GM23338 (cell line): ENCODE measurements around the gene BBOX1. TPM values are rescaled to one million over a fixed set of nuclear protein-coding genes. Genes with fewer than 3 reads are reported as not detected.

Experiments used
- ATAC-seq: fragments of 200-7000 bp; cut with Tn5 transposase; 3 replicates; pipeline ENCODE4 v1.9.1; 2020
- DNase-seq: peaks from one replicate; pipeline ENCODE4 v3.0.0-alpha.2; 2015; ENCODE audit warnings: low spot score
- H2AFZ ChIP-seq: fragments of 200-600 bp; sonication (generic); 2 replicates; pipeline ENCODE4 v1.8.0; 2016; ENCODE audit warnings: antibody characterized with exemption, mild to moderate bottlenecking, moderate library complexity
- H3F3A ChIP-seq: fragments of 200-600 bp; sonication (generic); replicated peaks from 2 replicates; pipeline ENCODE4 v1.8.0; 2017; ENCODE audit warnings: antibody characterized with exemption, mixed run types, low read depth
- H3K27ac ChIP-seq: fragments of 200-600 bp; sonication (generic); 2 replicates; pipeline ENCODE4 v1.6.1; 2016; ENCODE audit warnings: low read depth
- H3K27me3 ChIP-seq: fragments of 200-600 bp; sonication (generic); 2 replicates; pipeline ENCODE4 v1.8.0; 2016; ENCODE audit warnings: mild to moderate bottlenecking, mixed run types, moderate library complexity; ENCODE audit not compliant: insufficient read depth
- H3K36me3 ChIP-seq: fragments of 200-600 bp; sonication (generic); 2 replicates; pipeline ENCODE4 v1.8.0; 2016; ENCODE audit warnings: mild to moderate bottlenecking; ENCODE audit not compliant: insufficient read depth
- H3K4me1 ChIP-seq: fragments of 200-600 bp; sonication (generic); 2 replicates; pipeline ENCODE4 v1.8.0; 2016; ENCODE audit warnings: mild to moderate bottlenecking, moderate library complexity; ENCODE audit not compliant: insufficient read depth
- H3K4me2 ChIP-seq: fragments of 200-600 bp; sonication (generic); 2 replicates; pipeline ENCODE4 v1.7.1; 2017; ENCODE audit warnings: mixed run types
- H3K4me3 ChIP-seq: fragments of 200-600 bp; sonication (generic); 2 replicates; pipeline ENCODE4 v1.6.1; 2016; ENCODE audit warnings: mixed run types
- H3K79me2 ChIP-seq: fragments of 200-600 bp; sonication (generic); replicated peaks from 2 replicates; pipeline ENCODE4 v1.8.0; 2017; ENCODE audit warnings: mild to moderate bottlenecking; ENCODE audit not compliant: insufficient read depth
- H3K9me2 ChIP-seq: fragments of 200-600 bp; sonication (generic); 2 replicates; pipeline ENCODE4 v1.8.0; 2017; ENCODE audit not compliant: insufficient read depth
- H4K20me1 ChIP-seq: fragments of 200-600 bp; sonication (generic); replicated peaks from 2 replicates; pipeline ENCODE4 v1.8.0; 2017; ENCODE audit warnings: mild to moderate bottlenecking; ENCODE audit not compliant: insufficient read depth
- H3K27ac Mint-ChIP-seq: 2 replicates; pipeline ENCODE4 v1.8.0; 2020; ENCODE audit warnings: inconsistent platforms, mild to moderate bottlenecking, moderate library complexity, mixed read lengths
- H3K27me3 Mint-ChIP-seq: 3 replicates; pipeline ENCODE4 v1.8.0; 2022; ENCODE audit warnings: low read depth, mild to moderate bottlenecking, moderate library complexity, mixed read lengths, inconsistent platforms; ENCODE audit not compliant: insufficient read depth, poor library complexity
- H3K36me3 Mint-ChIP-seq: 3 replicates; pipeline ENCODE4 v1.8.0; 2021; ENCODE audit warnings: low read depth, mild to moderate bottlenecking, inconsistent platforms, moderate library complexity, mixed read lengths
- H3K4me1 Mint-ChIP-seq: 3 replicates; pipeline ENCODE4 v1.8.0; 2020; ENCODE audit warnings: mild to moderate bottlenecking, inconsistent platforms, mixed read lengths
- H3K4me3 Mint-ChIP-seq: 3 replicates; pipeline ENCODE4 v1.8.0; 2021; ENCODE audit warnings: moderate library complexity, mild to moderate bottlenecking, inconsistent platforms, mixed read lengths
- H3K9me3 Mint-ChIP-seq: 3 replicates; pipeline ENCODE4 v1.8.0; 2020; ENCODE audit warnings: moderate library complexity, mild to moderate bottlenecking, inconsistent platforms, mixed read lengths
- CTCF ChIP-seq, 2 experiments: fragments of 200-600 bp in 1 of 2; sonication (generic) in 1 of 2; conservative IDR thresholded peaks; 2 replicates each; pipeline versions ENCODE4 v1.5.1 to v1.6.1; 2016 to 2017; ENCODE audit warnings: antibody characterized with exemption in 2 of 2, low read depth in 2 of 2, mild to moderate bottlenecking in 2 of 2, moderate library complexity in 1 of 2
- ETS1 ChIP-seq: IDR thresholded peaks from 2 replicates; pipeline ENCODE4 v1.6.1; 2016; ENCODE audit warnings: antibody characterized with exemption
- EZH2 ChIP-seq: fragments of 200-600 bp; sonication (generic); IDR thresholded peaks from one replicate; pipeline ENCODE4 v1.8.0; 2017; ENCODE audit warnings: antibody characterized with exemption, mild to moderate bottlenecking, low read depth; ENCODE audit not compliant: unreplicated experiment
- JUNB ChIP-seq: IDR thresholded peaks from one replicate; pipeline ENCODE4 v1.6.1; 2016; ENCODE audit warnings: antibody characterized with exemption; ENCODE audit not compliant: unreplicated experiment
- POLR2AphosphoS5 ChIP-seq: IDR thresholded peaks from 2 replicates; pipeline ENCODE4 v1.6.1; 2016; ENCODE audit warnings: antibody characterized with exemption, low read depth
- REST ChIP-seq: IDR thresholded peaks from one replicate; pipeline ENCODE4 v1.6.1; 2018; ENCODE audit warnings: antibody characterized with exemption; ENCODE audit not compliant: unreplicated experiment
- STAT1 ChIP-seq: IDR thresholded peaks from one replicate; pipeline ENCODE4 v1.6.1; 2016; ENCODE audit warnings: antibody characterized with exemption; ENCODE audit not compliant: unreplicated experiment
- ZNF114 ChIP-seq: fragments of 250-450 bp; sonication (Bioruptor Pico); IDR thresholded peaks from 2 replicates; pipeline ENCODE4 v1.5.0; 2020; ENCODE audit warnings: mild to moderate bottlenecking, moderate library complexity
- ZNF462 ChIP-seq: fragments of 250-450 bp; sonication (Bioruptor Pico); IDR thresholded peaks from 2 replicates; pipeline ENCODE4 v1.5.0; 2020; ENCODE audit warnings: mild to moderate bottlenecking, moderate library complexity
- polyA plus RNA-seq: library from polyadenylated mRNA; unstranded; fragments of >200 nt; fragmentation: Nextera tagmentation; extraction: Ambion mirVana; gene quantifications from 2 replicates; pipeline ENCODE4 v1.2.1, GENCODE V29; 2016
- total RNA-seq: library from RNA; depleted of rRNA; stranded (reverse); fragments of >200 nt; shearing (Covaris generic); gene quantifications from 2 replicates; pipeline ENCODE4 v1.2.3, GENCODE V29; 2014

BBOX1 gene
- total and polyA plus RNA-seq, 2 experiments from 2014 or later = not detected

- Mint-ChIP-seq H3K27ac (no peak overlapping the region; the same call in 1 of the 2 replicates), H3K4me1 (peaks cover 12% of the 10 kb centered on the region; the same call in 2 of the 3 replicates), H3K4me3 (no peak overlapping the region), H3K9me3 (peaks cover 24% of the 10 kb centered on the region), H3K27me3 (no peaks in the 10 kb centered on the region), H3K36me3 (peaks cover 6% of the 10 kb centered on the region; the same call in 2 of the 3 replicates)
- no peak overlapping the region for H3K4me2 ChIP-seq
- peaks cover 8% of the 10 kb centered on the region; the same call in 1 of the 2 replicates for H3K4me1 ChIP-seq
- no peak overlapping the region for H3K4me3 ChIP-seq
- TF ChIP-seq CTCF (conservative IDR thresholded peaks at IDR 0.05; ENCODE audit: low read depth in 2 of 2) (peak; percentile 52 to 58), POLR2AphosphoS5 (no peak), ZNF462 (CRISPR knock-in tag) (no peak), JUNB (no peak), ZNF114 (CRISPR knock-in tag) (no peak), ETS1 (no peak), STAT1 (no peak), EZH2 (no peak), REST (no peak)
- no peaks in the 10 kb centered on the region for H3K36me3 ChIP-seq
- no peaks in the 10 kb centered on the region for H3K79me2 ChIP-seq
- no peak overlapping the region for H3K27ac ChIP-seq
- peak overlapping the region; percentile 3; the same call in 1 of the 2 replicates for H2AFZ ChIP-seq
- no peaks in the 10 kb centered on the region for H3F3A ChIP-seq
- H4K20me1 ChIP-seq = no peaks in the 10 kb centered on the region
- DNase-seq (peak; percentile 50), ATAC-seq (peak; percentile 81)
- H3K9me2 ChIP-seq = 0 out of 2 replicates have a peak, but pooled peaks cover 5% of the 10 kb centered on the region
- H3K27me3 ChIP-seq = no peaks in the 10 kb centered on the region
Measured at GRCh38 chr11:27039873-27040272, 742 bp upstream of the BBOX1 start.
